ENCODE data around the gene MED27. TPM values are rescaled to one million over a fixed set of nuclear protein-coding genes. Genes with fewer than 3 reads are reported as not detected.

Gene MED27
- total and polyA plus RNA-seq, 7 donors, result 11.9 to 19.7 (median 15.6) TPM

- TF ChIP-seq CTCF (IDR thresholded peaks at IDR 0.05) (no peak), POLR2AphosphoS5 (IDR thresholded peaks at IDR 0.05) (no peak), EP300 (IDR thresholded peaks at IDR 0.05) (no peak), POLR2A (IDR thresholded peaks at IDR 0.05) (no peak)
- Histone ChIP-seq H3K4me1 (peaks cover 0 to 7% (median 0%) of the 10 kb centered on the region in 4 donors), H3K4me3 (no peak overlapping the region), H3K27ac (no peak overlapping the region), H3K9me3 (no peaks in the 10 kb centered on the region), H3K27me3 (no peaks in the 10 kb centered on the region), H3K36me3 (no peaks in the 10 kb centered on the region)
- DNase-seq, result no peak
- intact Hi-C loops (cut with DNase I), result no loop called here
- 97% methylated on average over 9 of the region's 9 CpGs for WGBS, 2 donors
Measured at GRCh38 chr9:132039284-132039683, 40.4 kb downstream of the MED27 start.

DNA sequence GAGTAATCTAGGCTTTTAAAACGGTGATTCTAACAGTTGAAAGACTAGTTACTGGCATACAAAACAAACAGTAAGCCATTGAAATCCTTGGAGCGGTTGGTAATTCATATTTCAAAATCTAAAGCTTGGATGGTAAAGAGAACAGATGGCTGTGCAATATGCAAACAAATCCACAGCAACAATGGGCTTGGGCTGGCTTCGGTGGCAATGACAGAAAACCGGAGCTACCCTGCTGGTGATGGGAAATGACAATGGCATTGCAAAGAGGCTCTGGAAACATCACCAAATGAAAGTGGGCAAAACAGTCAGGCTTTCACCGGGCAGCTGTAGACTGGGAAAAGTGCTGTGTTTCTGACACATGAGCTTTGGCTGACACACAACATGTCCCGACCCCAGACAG lies 42.2 kb downstream of the MED27 start:
- no peak for TF ChIP-seq POLR2AphosphoS5 (IDR thresholded peaks at IDR 0.05)
- TF ChIP-seq CTCF (IDR thresholded peaks at IDR 0.05), result no peak
- no peak for TF ChIP-seq EP300 (IDR thresholded peaks at IDR 0.05)
- TF ChIP-seq POLR2A (IDR thresholded peaks at IDR 0.05), result no peak
- intact Hi-C loops (cut with DNase I), result no loop called here
- 85 to 86% methylated on average over 6 of the region's 6 CpGs for WGBS, 2 donors

GRCh38 chr9:132036521-132036920 lies 43.1 kb downstream of the MED27 start:
- no peaks in the 10 kb centered on the region for H3K27me3 ChIP-seq
- TF ChIP-seq CTCF (IDR thresholded peaks at IDR 0.05), result no peak
- no peak for TF ChIP-seq POLR2A (IDR thresholded peaks at IDR 0.05)
- TF ChIP-seq POLR2AphosphoS5 (IDR thresholded peaks at IDR 0.05), result no peak
- TF ChIP-seq EP300 (IDR thresholded peaks at IDR 0.05), result no peak
- intact Hi-C loops (cut with DNase I), result no loop called here
- 79 to 88% methylated on average over 5 of the region's 5 CpGs for WGBS, 2 donors
- DNase-seq, result no peak
- H3K9me3 ChIP-seq, result no peaks in the 10 kb centered on the region
- H3K4me3 ChIP-seq, result no peak overlapping the region
- no peaks in the 10 kb centered on the region for H3K36me3 ChIP-seq
- peaks cover 0 to 12% (median 0%) of the 10 kb centered on the region in 4 donors for H3K4me1 ChIP-seq
- H3K27ac ChIP-seq, result no peak overlapping the region

More for the DNA sequence above, 42.2 kb downstream of the MED27 start:
- H3K4me1 ChIP-seq, result peaks cover 0 to 12% (median 0%) of the 10 kb centered on the region in 4 donors
- H3K36me3 ChIP-seq, result no peaks in the 10 kb centered on the region
- DNase-seq, result no peak
- no peaks in the 10 kb centered on the region for H3K9me3 ChIP-seq
- H3K4me3 ChIP-seq, result no peak overlapping the region
- no peak overlapping the region for H3K27ac ChIP-seq
- H3K27me3 ChIP-seq, result no peaks in the 10 kb centered on the region

GRCh38 chr9:132035679-132036078 lies 44.0 kb downstream of the MED27 start:
- H3K9me3 ChIP-seq, result no peaks in the 10 kb centered on the region
- no peak for DNase-seq
- no peak overlapping the region for H3K27ac ChIP-seq
- WGBS, 2 donors, result 94 to 97% methylated on average over 1 of the region's 1 CpG
- intact Hi-C loops (cut with DNase I), result no loop called here
- TF ChIP-seq POLR2A (IDR thresholded peaks at IDR 0.05), result no peak
- no peak for TF ChIP-seq EP300 (IDR thresholded peaks at IDR 0.05)
- no peak for TF ChIP-seq POLR2AphosphoS5 (IDR thresholded peaks at IDR 0.05)
- TF ChIP-seq CTCF (IDR thresholded peaks at IDR 0.05), result no peak
- no peaks in the 10 kb centered on the region for H3K36me3 ChIP-seq
- H3K4me3 ChIP-seq, result no peak overlapping the region
- H3K27me3 ChIP-seq, result no peaks in the 10 kb centered on the region
- H3K4me1 ChIP-seq, result peaks cover 0 to 12% (median 0%) of the 10 kb centered on the region in 4 donors

All from sigmoid colon (tissue), 7 donors.